ENCODE results near the gene E2F4. TPM values are rescaled to one million over a fixed set of nuclear protein-coding genes. Genes with fewer than 3 reads are reported as not detected.

The E2F4 gene
- total and polyA plus RNA-seq, 2 of the 13 experiments (the other 11 are each of a cell fraction or from before 2014, with no cell fraction given): 84.8 to 91.2 TPM

DNA sequence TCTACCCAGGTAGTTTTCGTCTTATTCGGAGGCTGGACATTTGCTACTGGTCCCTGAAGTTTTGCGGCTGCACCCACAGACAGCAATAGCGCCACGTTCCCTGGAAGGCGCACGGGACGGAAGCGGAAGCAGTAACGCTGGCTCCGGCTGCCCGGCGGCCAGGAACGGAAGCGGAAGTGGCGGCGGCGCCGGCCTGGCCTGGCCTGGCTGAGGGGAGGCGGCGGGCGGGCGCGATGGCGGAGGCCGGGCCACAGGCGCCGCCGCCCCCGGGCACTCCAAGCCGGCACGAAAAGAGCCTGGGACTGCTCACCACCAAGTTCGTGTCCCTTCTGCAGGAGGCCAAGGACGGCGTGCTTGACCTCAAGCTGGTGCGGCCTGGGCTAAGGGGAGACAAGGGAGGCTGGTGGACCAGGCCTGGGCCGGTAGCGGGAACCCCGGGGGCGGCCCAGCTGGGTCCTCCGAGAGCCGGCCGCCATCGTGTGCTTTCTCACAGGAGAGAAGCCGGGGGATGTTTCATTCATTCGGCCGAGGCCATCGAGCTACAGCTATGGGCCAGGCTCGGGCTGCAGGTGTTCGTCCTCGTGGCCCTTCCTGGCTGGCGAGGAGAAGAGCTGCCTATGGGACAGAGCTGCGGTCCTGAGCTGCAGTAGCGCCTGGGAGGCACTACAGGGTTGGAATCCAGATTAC, at the start of gene E2F4 (continued):
- TF ChIP-seq CSRNP2 (CRISPR knock-in tag; conservative IDR thresholded peaks at IDR 0.05; ENCODE audit: low read depth) (no peak; the same call in 1 of the 2 replicates), ZNF431 (CRISPR knock-in tag; IDR thresholded peaks at IDR 0.05; ENCODE audit: borderline replicate concordance, low read depth) (0 out of 2 replicates have a peak, but pooled peaks have one; percentile 64), ZNF512B (CRISPR knock-in tag; IDR thresholded peaks at IDR 0.05; ENCODE audit: borderline replicate concordance) (no peak), ZFY (CRISPR knock-in tag; IDR thresholded peaks at IDR 0.05) (peak; percentile 99), CAMTA2 (CRISPR knock-in tag; IDR thresholded peaks at IDR 0.05; ENCODE audit: borderline replicate concordance) (no peak), CREBL2 (CRISPR knock-in tag; IDR thresholded peaks at IDR 0.05; ENCODE audit: borderline replicate concordance) (peak; percentile 64; the same call in 1 of the 2 replicates), ZNF382 (CRISPR knock-in tag; IDR thresholded peaks at IDR 0.05; ENCODE audit: borderline replicate concordance) (no peak), EEA1 (CRISPR knock-in tag; IDR thresholded peaks at IDR 0.05; ENCODE audit: borderline replicate concordance) (peak; percentile 99), SPEN (CRISPR knock-in tag; IDR thresholded peaks at IDR 0.05; ENCODE audit: low read depth) (peak; percentile 99), ZNF614 (CRISPR knock-in tag; IDR thresholded peaks at IDR 0.05; ENCODE audit: borderline replicate concordance) (peak; percentile 62; the same call in 1 of the 2 replicates), ARHGAP35 (CRISPR knock-in tag; IDR thresholded peaks at IDR 0.05; ENCODE audit: borderline replicate concordance) (no peak; the same call in 1 of the 2 replicates), ZNF558 (CRISPR knock-in tag; IDR thresholded peaks at IDR 0.05; ENCODE audit: borderline replicate concordance) (no peak), ZNF432 (CRISPR knock-in tag; IDR thresholded peaks at IDR 0.05; ENCODE audit: borderline replicate concordance) (no peak), ZNF816 (CRISPR knock-in tag; IDR thresholded peaks at IDR 0.05; ENCODE audit: borderline replicate concordance) (no peak), GLI4 (CRISPR knock-in tag; IDR thresholded peaks at IDR 0.05; ENCODE audit: borderline replicate concordance) (peak; percentile 45; the same call in 1 of the 2 replicates), ISL2 (CRISPR knock-in tag; IDR thresholded peaks at IDR 0.05) (peak; percentile 70; the same call in 1 of the 2 replicates), RCOR2 (CRISPR knock-in tag; IDR thresholded peaks at IDR 0.05) (no peak), ZNF484 (CRISPR knock-in tag; IDR thresholded peaks at IDR 0.05; ENCODE audit: borderline replicate concordance, low read depth) (no peak), TGIF2 (CRISPR knock-in tag; IDR thresholded peaks at IDR 0.05) (0 out of 2 replicates have a peak, but pooled peaks have one; percentile 25)
- TF ChIP-seq, protein P1, sequence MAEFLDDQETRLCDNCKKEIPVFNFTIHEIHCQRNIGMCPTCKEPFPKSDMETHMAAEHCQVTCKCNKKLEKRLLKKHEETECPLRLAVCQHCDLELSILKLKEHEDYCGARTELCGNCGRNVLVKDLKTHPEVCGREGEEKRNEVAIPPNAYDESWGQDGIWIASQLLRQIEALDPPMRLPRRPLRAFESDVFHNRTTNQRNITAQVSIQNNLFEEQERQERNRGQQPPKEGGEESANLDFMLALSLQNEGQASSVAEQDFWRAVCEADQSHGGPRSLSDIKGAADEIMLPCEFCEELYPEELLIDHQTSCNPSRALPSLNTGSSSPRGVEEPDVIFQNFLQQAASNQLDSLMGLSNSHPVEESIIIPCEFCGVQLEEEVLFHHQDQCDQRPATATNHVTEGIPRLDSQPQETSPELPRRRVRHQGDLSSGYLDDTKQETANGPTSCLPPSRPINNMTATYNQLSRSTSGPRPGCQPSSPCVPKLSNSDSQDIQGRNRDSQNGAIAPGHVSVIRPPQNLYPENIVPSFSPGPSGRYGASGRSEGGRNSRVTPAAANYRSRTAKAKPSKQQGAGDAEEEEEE (CRISPR knock-in tag; IDR thresholded peaks at IDR 0.05; ENCODE audit: borderline replicate concordance): 0 out of 2 replicates have a peak, but pooled peaks have one; percentile 82
- TF ChIP-seq, protein P2, sequence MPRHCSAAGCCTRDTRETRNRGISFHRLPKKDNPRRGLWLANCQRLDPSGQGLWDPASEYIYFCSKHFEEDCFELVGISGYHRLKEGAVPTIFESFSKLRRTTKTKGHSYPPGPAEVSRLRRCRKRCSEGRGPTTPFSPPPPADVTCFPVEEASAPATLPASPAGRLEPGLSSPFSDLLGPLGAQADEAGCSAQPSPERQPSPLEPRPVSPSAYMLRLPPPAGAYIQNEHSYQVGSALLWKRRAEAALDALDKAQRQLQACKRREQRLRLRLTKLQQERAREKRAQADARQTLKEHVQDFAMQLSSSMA (CRISPR knock-in tag; IDR thresholded peaks at IDR 0.05): no peak; the same call in 1 of the 2 replicates
